Mesothelial cell of epicardium (in vitro differentiated cells): ENCODE measurements around the gene MAD1L1. TPM values are rescaled to one million over a fixed set of nuclear protein-coding genes. Genes with fewer than 3 reads are reported as not detected.

Experiments used
- DNase-seq, 2 experiments: peaks; one replicate each; pipeline ENCODE4 v3.0.0; 2021; ENCODE audit warnings: low spot score in 2 of 2; ENCODE audit not compliant: unreplicated experiment in 2 of 2
- H3K27ac Mint-ChIP-seq: 2 replicates; pipeline ENCODE4 v1.8.0; 2021; ENCODE audit warnings: mixed read lengths
- H3K27me3 Mint-ChIP-seq: 2 replicates; pipeline ENCODE4 v1.8.0; 2021; ENCODE audit warnings: low read depth, mixed read lengths
- H3K36me3 Mint-ChIP-seq: 2 replicates; pipeline ENCODE4 v1.8.0; 2021; ENCODE audit warnings: mixed read lengths
- H3K4me1 Mint-ChIP-seq: 2 replicates; pipeline ENCODE4 v1.8.0; 2021; ENCODE audit warnings: mixed read lengths
- H3K4me3 Mint-ChIP-seq: 2 replicates; pipeline ENCODE4 v1.8.0; 2021; ENCODE audit warnings: mild to moderate bottlenecking, moderate library complexity, mixed read lengths
- H3K9me3 Mint-ChIP-seq: 2 replicates; pipeline ENCODE4 v1.8.0; 2021; ENCODE audit warnings: mixed read lengths
- CTCF ChIP-seq: fragments of 200-600 bp; sonication (generic); IDR thresholded peaks from one replicate; pipeline ENCODE4 v1.5.0; 2021; ENCODE audit warnings: antibody characterized with exemption; ENCODE audit not compliant: unreplicated experiment
- total RNA-seq: library from RNA; stranded (reverse); gene quantifications from 3 replicates; pipeline ENCODE4 v1.2.1, GENCODE V29; 2021

MAD1L1 gene
- total RNA-seq, 1 donor from 2014 or later: 45.0 TPM

- Mint-ChIP-seq H3K4me3 (no peak overlapping the region), H3K9me3 (no peaks in the 10 kb centered on the region)
These were observed 14.9 kb downstream of the MAD1L1 start for GRCh38 chr7:2217716-2218443.

GRCh38 chr7:2217206-2217605 is 15.5 kb downstream of the MAD1L1 start:
- no peak overlapping the region for H3K4me3 Mint-ChIP-seq
- H3K27me3 Mint-ChIP-seq: no peaks in the 10 kb centered on the region
- DNase-seq: no peak
- TF ChIP-seq CTCF: no peak
- H3K9me3 Mint-ChIP-seq: no peaks in the 10 kb centered on the region
- H3K4me1 Mint-ChIP-seq: no peaks in the 10 kb centered on the region
- H3K36me3 Mint-ChIP-seq: peaks cover 44% of the 10 kb centered on the region
- no peak overlapping the region for H3K27ac Mint-ChIP-seq

More at GRCh38 chr7:2217716-2218443, 14.9 kb downstream of the MAD1L1 start:
- DNase-seq: no peak
- H3K27me3 Mint-ChIP-seq: no peaks in the 10 kb centered on the region
- H3K27ac Mint-ChIP-seq: no peak overlapping the region
- no peaks in the 10 kb centered on the region for H3K4me1 Mint-ChIP-seq
- no peak for TF ChIP-seq CTCF
- peaks cover 42% of the 10 kb centered on the region for H3K36me3 Mint-ChIP-seq

- TF ChIP-seq CTCF: no peak
- peaks cover 45% of the 10 kb centered on the region for H3K36me3 Mint-ChIP-seq
These were observed 16.9 kb downstream of the MAD1L1 start for GRCh38 chr7:2215851-2216250.

GRCh38 chr7:2214636-2215035 is 18.1 kb downstream of the MAD1L1 start:
- Mint-ChIP-seq H3K4me3 (no peak overlapping the region), H3K36me3 (peaks cover 45% of the 10 kb centered on the region), H3K9me3 (no peaks in the 10 kb centered on the region), H3K27ac (no peak overlapping the region), H3K27me3 (no peaks in the 10 kb centered on the region), H3K4me1 (no peaks in the 10 kb centered on the region)
- DNase-seq: no peak
- TF ChIP-seq CTCF: no peak

More at GRCh38 chr7:2215851-2216250, 16.9 kb downstream of the MAD1L1 start:
- no peaks in the 10 kb centered on the region for H3K27me3 Mint-ChIP-seq
- no peak overlapping the region for H3K4me3 Mint-ChIP-seq
- no peaks in the 10 kb centered on the region for H3K4me1 Mint-ChIP-seq
- no peak overlapping the region for H3K27ac Mint-ChIP-seq
- H3K9me3 Mint-ChIP-seq: no peaks in the 10 kb centered on the region
- DNase-seq: no peak

- DNase-seq: no peak
- H3K36me3 Mint-ChIP-seq: peaks cover 49% of the 10 kb centered on the region
- TF ChIP-seq CTCF: no peak
These were observed 19.1 kb downstream of the MAD1L1 start for GRCh38 chr7:2213551-2214215.

More at GRCh38 chr7:2213551-2214215, 19.1 kb downstream of the MAD1L1 start:
- Mint-ChIP-seq H3K27ac (no peak overlapping the region), H3K4me1 (no peaks in the 10 kb centered on the region), H3K27me3 (no peaks in the 10 kb centered on the region), H3K9me3 (no peaks in the 10 kb centered on the region), H3K4me3 (no peak overlapping the region)
